GM20000 (cell line): ENCODE measurements around the gene ZNF681.
"Not testable (repeated sequence)": the region's sequence is repeated elsewhere in the genome, so short reads cannot be mapped to it uniquely, and the experiment has no call there.

ENCODE experiments used
- DNase-seq: peaks from one replicate; pipeline ENCODE4 v3.0.0; 2012; ENCODE audit warnings: low spot score
- CTCF ChIP-seq: IDR thresholded peaks from 2 replicates; pipeline ENCODE4 v1.5.1; 2012; ENCODE audit warnings: mild to moderate bottlenecking, control low read depth; ENCODE audit errors: extremely low read depth, missing control alignments

The ZNF681 gene

GRCh38 chr19:23716792-23717191 is 41.9 kb downstream of the ZNF681 start:
- no peak for TF ChIP-seq CTCF
- no peak for DNase-seq

- no peak for DNase-seq
- no peak for TF ChIP-seq CTCF
These were observed 49.3 kb downstream of the ZNF681 start for GRCh38 chr19:23709347-23709746.

- DNase-seq = no peak
- TF ChIP-seq CTCF = no peak
These were observed 52.0 kb downstream of the ZNF681 start for GRCh38 chr19:23706657-23707056.

- DNase-seq = no peak
- no peak for TF ChIP-seq CTCF
These were observed 59.2 kb downstream of the ZNF681 start for GRCh38 chr19:23699521-23699860.

GRCh38 chr19:23698711-23699520 is 59.8 kb downstream of the ZNF681 start:
- TF ChIP-seq CTCF = no peak
- DNase-seq = no peak

GRCh38 chr19:23692937-23693336 is 65.8 kb downstream of the ZNF681 start:
- DNase-seq = not testable (repeated sequence)
